Measurements from ENCODE around the gene PHKA2. TPM values are rescaled to one million over a fixed set of nuclear protein-coding genes. Genes with fewer than 3 reads are reported as not detected.
A peak's percentile ranks its signal among the peaks of the same experiment; 100 is the strongest.
"Not testable (repeated sequence)": the region's sequence is repeated elsewhere in the genome, so short reads cannot be mapped to it uniquely, and the experiment has no call there.

The PHKA2 gene
- total RNA-seq, 2 experiments from 2014 or later: 19.8 to 20.7 TPM

GRCh38 chrX:18996536-18996935, 12.6 kb upstream of the PHKA2 start:
- Mint-ChIP-seq H3K4me3 (no peak overlapping the region), H3K4me1 (ENCODE audit: low read depth) (no peaks in the 10 kb centered on the region), H3K9me3 (no peaks in the 10 kb centered on the region), H3K27ac (no peak overlapping the region), H3K36me3 (ENCODE audit: low read depth) (no peaks in the 10 kb centered on the region), H3K27me3 (ENCODE audit: low read depth) (no peaks in the 10 kb centered on the region)
- intact Hi-C loops (cut with micrococcal nuclease): no loop called here
- CTCF ChIA-PET: interaction anchor here (0.9 kb wide), 1 partner anchor 11 kb away, joined by 3 read pairs; no protein-coding TSS in a partner anchor
- DNase-seq: no peak

- H3K36me3 Mint-ChIP-seq (ENCODE audit: low read depth): no peaks in the 10 kb centered on the region
- no peaks in the 10 kb centered on the region for H3K4me1 Mint-ChIP-seq (ENCODE audit: low read depth)
- intact Hi-C loops (cut with micrococcal nuclease): no loop called here
- CTCF ChIA-PET: no interaction called here
- no peak overlapping the region for H3K4me3 Mint-ChIP-seq
- no peaks in the 10 kb centered on the region for H3K9me3 Mint-ChIP-seq
- no peaks in the 10 kb centered on the region for H3K27me3 Mint-ChIP-seq (ENCODE audit: low read depth)
- no peak overlapping the region for H3K27ac Mint-ChIP-seq
- no peak for DNase-seq
These were observed 11.3 kb upstream of the PHKA2 start for GRCh38 chrX:18995221-18995620.

- no peak for DNase-seq
- CTCF ChIA-PET: no interaction called here
- H3K27me3 Mint-ChIP-seq (ENCODE audit: low read depth): no peaks in the 10 kb centered on the region
- intact Hi-C loops (cut with micrococcal nuclease): no loop called here
- no peaks in the 10 kb centered on the region for H3K4me1 Mint-ChIP-seq (ENCODE audit: low read depth)
- H3K36me3 Mint-ChIP-seq (ENCODE audit: low read depth): no peaks in the 10 kb centered on the region
- no peaks in the 10 kb centered on the region for H3K9me3 Mint-ChIP-seq
- H3K4me3 Mint-ChIP-seq: no peak overlapping the region
- H3K27ac Mint-ChIP-seq: no peak overlapping the region
These were observed 10.8 kb upstream of the PHKA2 start for GRCh38 chrX:18994713-18995112.

- intact Hi-C loops (cut with micrococcal nuclease): no loop called here
- no peak overlapping the region for H3K4me3 Mint-ChIP-seq
- H3K36me3 Mint-ChIP-seq (ENCODE audit: low read depth): no peaks in the 10 kb centered on the region
- CTCF ChIA-PET: interaction anchor here (0.7 kb wide), 1 partner anchor 342 kb away, joined by 4 read pairs; no protein-coding TSS in a partner anchor
- no peaks in the 10 kb centered on the region for H3K9me3 Mint-ChIP-seq
- no peaks in the 10 kb centered on the region for H3K4me1 Mint-ChIP-seq (ENCODE audit: low read depth)
- no peak overlapping the region for H3K27ac Mint-ChIP-seq
- H3K27me3 Mint-ChIP-seq (ENCODE audit: low read depth): no peaks in the 10 kb centered on the region
- no peak for DNase-seq
These were observed 8.9 kb upstream of the PHKA2 start for GRCh38 chrX:18992829-18993228.

GRCh38 chrX:18985186-18985435, 1.2 kb upstream of the PHKA2 start:
- intact Hi-C loops (cut with micrococcal nuclease): loop anchor here (1.0 to 2.0 kb wide), 3 partner anchors 98 to 350 kb away; no protein-coding TSS in a partner anchor
- H3K27me3 Mint-ChIP-seq (ENCODE audit: low read depth): no peaks in the 10 kb centered on the region
- DNase-seq: no peak
- CTCF ChIA-PET: interaction anchor here (0.6 kb wide), 2 partner anchors 349 to 463 kb away, joined by 3 read pairs; no protein-coding TSS in a partner anchor
- H3K36me3 Mint-ChIP-seq (ENCODE audit: low read depth): no peaks in the 10 kb centered on the region
- peak overlapping the region; percentile 88 for H3K4me3 Mint-ChIP-seq
- no peaks in the 10 kb centered on the region for H3K9me3 Mint-ChIP-seq
- H3K27ac Mint-ChIP-seq: peak overlapping the region; percentile 88
- peaks cover 11% of the 10 kb centered on the region for H3K4me1 Mint-ChIP-seq (ENCODE audit: low read depth)

- intact Hi-C loops (cut with micrococcal nuclease): loop anchor here (1.0 to 2.0 kb wide), 5 partner anchors 98 to 559 kb away; partner anchors contain the start of genes CDKL5 and PDHA1
- Mint-ChIP-seq H3K9me3 (no peaks in the 10 kb centered on the region), H3K27me3 (ENCODE audit: low read depth) (no peaks in the 10 kb centered on the region), H3K4me3 (peak overlapping the region; percentile 88), H3K36me3 (ENCODE audit: low read depth) (no peaks in the 10 kb centered on the region), H3K4me1 (ENCODE audit: low read depth) (peaks cover 11% of the 10 kb centered on the region), H3K27ac (peak overlapping the region; percentile 88)
- CTCF ChIA-PET: interaction anchor here (0.6 kb wide), 2 partner anchors 349 to 462 kb away, joined by 3 read pairs; no protein-coding TSS in a partner anchor
- DNase-seq: peak; percentile 85
These were observed 669 bp upstream of the PHKA2 start for GRCh38 chrX:18984381-18985185.

GRCh38 chrX:18981124-18981807, 2.6 kb downstream of the PHKA2 start:
- intact Hi-C loops (cut with micrococcal nuclease): no loop called here
- DNase-seq: no peak
- peaks cover 11% of the 10 kb centered on the region for H3K4me1 Mint-ChIP-seq (ENCODE audit: low read depth)
- H3K27ac Mint-ChIP-seq: no peak overlapping the region
- CTCF ChIA-PET: no interaction called here
- no peaks in the 10 kb centered on the region for H3K9me3 Mint-ChIP-seq
- no peaks in the 10 kb centered on the region for H3K36me3 Mint-ChIP-seq (ENCODE audit: low read depth)
- H3K4me3 Mint-ChIP-seq: no peak overlapping the region
- H3K27me3 Mint-ChIP-seq (ENCODE audit: low read depth): no peaks in the 10 kb centered on the region

GRCh38 chrX:18980262-18980661, 3.7 kb downstream of the PHKA2 start:
- not testable (repeated sequence) for H3K27me3 Mint-ChIP-seq (ENCODE audit: low read depth)

GRCh38 chrX:18974993-18975392, 8.9 kb downstream of the PHKA2 start:
- Mint-ChIP-seq H3K36me3 (ENCODE audit: low read depth) (peaks cover 7% of the 10 kb centered on the region), H3K27ac (no peak overlapping the region), H3K4me1 (ENCODE audit: low read depth) (no peaks in the 10 kb centered on the region), H3K9me3 (no peaks in the 10 kb centered on the region), H3K27me3 (ENCODE audit: low read depth) (no peaks in the 10 kb centered on the region), H3K4me3 (no peak overlapping the region)
- no peak for DNase-seq
- intact Hi-C loops (cut with micrococcal nuclease): no loop called here
- CTCF ChIA-PET: no interaction called here

More at GRCh38 chrX:18980262-18980661, 3.7 kb downstream of the PHKA2 start:
- H3K36me3 Mint-ChIP-seq (ENCODE audit: low read depth); CTCF ChIA-PET; DNase-seq; H3K4me3 Mint-ChIP-seq; H3K9me3 Mint-ChIP-seq; H3K4me1 Mint-ChIP-seq (ENCODE audit: low read depth); intact Hi-C loops (cut with micrococcal nuclease): not testable (repeated sequence)
- H3K27ac Mint-ChIP-seq: peak overlapping the region; percentile 12

- intact Hi-C loops (cut with micrococcal nuclease): no loop called here
- H3K4me1 Mint-ChIP-seq (ENCODE audit: low read depth): no peaks in the 10 kb centered on the region
- no peak for DNase-seq
- CTCF ChIA-PET: no interaction called here
- no peaks in the 10 kb centered on the region for H3K27me3 Mint-ChIP-seq (ENCODE audit: low read depth)
- no peaks in the 10 kb centered on the region for H3K9me3 Mint-ChIP-seq
- no peak overlapping the region for H3K4me3 Mint-ChIP-seq
- peaks cover 7% of the 10 kb centered on the region for H3K36me3 Mint-ChIP-seq (ENCODE audit: low read depth)
- no peak overlapping the region for H3K27ac Mint-ChIP-seq
These were observed 10.3 kb downstream of the PHKA2 start for GRCh38 chrX:18973527-18974192.

GRCh38 chrX:18971506-18971905, 12.4 kb downstream of the PHKA2 start:
- no peaks in the 10 kb centered on the region for H3K27me3 Mint-ChIP-seq (ENCODE audit: low read depth)
- no peak overlapping the region for H3K4me3 Mint-ChIP-seq
- no peaks in the 10 kb centered on the region for H3K4me1 Mint-ChIP-seq (ENCODE audit: low read depth)
- intact Hi-C loops (cut with micrococcal nuclease): no loop called here
- no peak overlapping the region for H3K27ac Mint-ChIP-seq
- CTCF ChIA-PET: no interaction called here
- H3K9me3 Mint-ChIP-seq: no peaks in the 10 kb centered on the region
- peaks cover 7% of the 10 kb centered on the region for H3K36me3 Mint-ChIP-seq (ENCODE audit: low read depth)
- DNase-seq: no peak

- no peak for DNase-seq
- Mint-ChIP-seq H3K9me3 (no peaks in the 10 kb centered on the region), H3K4me3 (no peak overlapping the region), H3K4me1 (ENCODE audit: low read depth) (no peaks in the 10 kb centered on the region), H3K27ac (no peak overlapping the region), H3K36me3 (ENCODE audit: low read depth) (peaks cover 5% of the 10 kb centered on the region), H3K27me3 (ENCODE audit: low read depth) (no peaks in the 10 kb centered on the region)
- CTCF ChIA-PET: no interaction called here
- intact Hi-C loops (cut with micrococcal nuclease): no loop called here
These were observed 13.4 kb downstream of the PHKA2 start for GRCh38 chrX:18970465-18970864.
